ENCODE measurements around the gene KCNE4.
"Not testable (repeated sequence)": the region's sequence is repeated elsewhere in the genome, so short reads cannot be mapped to it uniquely, and the experiment has no call there.

Gene KCNE4

DNA sequence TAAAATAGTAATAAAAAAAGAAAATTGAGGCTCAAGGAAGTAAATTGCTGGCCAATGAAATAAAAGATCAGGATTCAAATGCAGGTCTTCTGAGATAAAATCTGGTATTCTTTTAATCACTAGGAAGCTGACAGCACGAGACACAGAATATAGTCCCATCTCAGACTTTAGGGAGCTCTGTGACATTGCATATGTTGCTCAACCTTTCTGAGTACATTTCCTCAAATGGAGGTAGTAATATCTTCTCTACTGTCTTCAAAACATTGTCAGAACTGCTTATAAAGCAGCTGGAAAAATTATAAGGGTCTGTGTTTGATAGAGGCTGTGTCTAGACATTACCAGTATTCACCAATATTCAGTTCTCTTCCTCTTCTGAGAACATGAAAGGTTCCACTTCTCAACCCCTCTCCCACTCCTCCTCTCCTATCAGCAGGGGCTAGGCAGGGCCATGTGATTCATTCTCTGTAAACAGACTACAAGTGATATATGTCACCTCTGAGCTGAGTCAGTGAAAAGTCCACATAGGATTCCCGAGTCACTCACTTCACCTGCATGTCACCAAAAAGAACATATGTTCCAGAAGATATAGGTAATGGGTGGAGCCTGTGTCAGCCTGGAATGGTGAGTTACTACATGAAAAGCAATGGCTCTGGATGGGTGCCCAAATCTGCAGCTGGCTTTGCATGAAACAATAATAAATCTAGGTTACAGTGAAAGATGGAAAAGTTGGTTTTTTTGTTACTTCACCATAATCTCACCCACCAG, 7.1 kb downstream of the KCNE4 start:
- DNase-seq (ENCODE audit: low spot score) = no peak

DNA sequence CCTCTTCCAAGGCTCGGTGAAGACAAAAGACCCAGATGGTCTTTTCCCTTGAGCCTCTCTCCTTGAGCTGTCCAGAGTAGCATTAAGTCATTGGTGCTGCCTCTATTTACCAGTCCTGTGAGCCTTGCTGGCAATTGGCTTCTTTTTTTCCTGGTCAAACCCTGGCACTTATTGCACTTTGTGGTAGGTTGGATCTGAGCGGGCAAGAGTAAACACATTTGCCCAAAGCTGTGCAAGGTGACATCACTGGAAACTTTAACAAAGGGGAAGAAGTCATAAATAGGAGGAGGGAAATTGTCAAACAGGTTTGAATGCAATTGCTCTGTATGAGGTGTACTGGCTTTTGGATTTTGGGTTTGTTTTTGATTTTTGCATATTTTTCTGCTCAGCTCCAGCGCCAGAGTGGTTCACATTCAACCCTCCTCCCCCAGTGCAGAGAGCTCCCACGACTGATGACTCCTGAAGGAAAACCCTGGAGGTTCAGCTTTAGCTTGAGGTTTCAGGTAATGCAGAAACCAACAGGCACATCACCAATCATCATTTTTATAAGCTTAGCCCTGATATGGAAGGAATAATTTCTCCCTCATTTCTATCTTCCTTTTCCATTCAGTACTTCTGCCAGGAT, 8.3 kb downstream of the KCNE4 start:
- no peak for DNase-seq (ENCODE audit: low spot score)

GRCh38 chr2:223062396-223062795, 10.4 kb downstream of the KCNE4 start:
- DNase-seq (ENCODE audit: low spot score) = no peak

DNA sequence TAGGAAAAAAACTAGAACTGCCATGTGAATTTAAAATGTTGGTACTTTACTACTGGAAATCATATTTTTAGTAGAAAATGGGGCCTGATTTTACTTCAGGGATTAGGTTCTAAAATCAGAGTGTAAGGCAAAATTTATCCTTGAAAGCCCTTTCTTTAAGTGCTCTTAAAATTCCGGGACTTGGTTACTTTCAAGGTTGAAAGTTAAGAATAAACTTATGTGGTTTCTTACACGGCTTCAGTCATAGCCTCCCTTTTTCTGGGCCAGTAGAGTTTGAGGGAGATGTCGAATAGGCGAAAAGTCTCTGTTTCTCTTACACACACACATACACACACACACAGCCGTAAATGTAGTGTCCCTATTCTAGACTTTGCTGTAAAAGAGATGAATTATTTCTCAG, 13.1 kb downstream of the KCNE4 start:
- DNase-seq (ENCODE audit: low spot score) = no peak

DNA sequence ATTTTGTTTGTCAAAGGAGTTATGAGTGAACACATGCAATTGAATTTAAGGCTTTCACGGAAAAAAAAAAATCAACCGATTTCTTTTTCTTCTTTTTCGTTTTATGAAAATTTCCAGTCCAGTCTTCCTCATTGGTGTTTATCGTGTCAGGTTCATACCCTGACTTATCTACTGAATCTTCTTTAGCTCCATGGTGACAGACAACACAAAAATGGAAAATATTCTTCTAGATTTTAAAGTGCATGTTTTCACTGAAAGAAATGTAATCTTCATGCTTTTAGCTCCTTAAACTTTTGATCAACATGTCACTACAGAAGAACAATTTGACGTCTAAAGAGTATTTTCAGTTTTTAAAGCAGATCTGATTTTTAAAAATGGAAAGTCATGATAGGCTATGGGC, 14.7 kb downstream of the KCNE4 start:
- no peak for DNase-seq (ENCODE audit: low spot score)

GRCh38 chr2:223068071-223068470, 16.1 kb downstream of the KCNE4 start:
- DNase-seq (ENCODE audit: low spot score) = no peak

DNA sequence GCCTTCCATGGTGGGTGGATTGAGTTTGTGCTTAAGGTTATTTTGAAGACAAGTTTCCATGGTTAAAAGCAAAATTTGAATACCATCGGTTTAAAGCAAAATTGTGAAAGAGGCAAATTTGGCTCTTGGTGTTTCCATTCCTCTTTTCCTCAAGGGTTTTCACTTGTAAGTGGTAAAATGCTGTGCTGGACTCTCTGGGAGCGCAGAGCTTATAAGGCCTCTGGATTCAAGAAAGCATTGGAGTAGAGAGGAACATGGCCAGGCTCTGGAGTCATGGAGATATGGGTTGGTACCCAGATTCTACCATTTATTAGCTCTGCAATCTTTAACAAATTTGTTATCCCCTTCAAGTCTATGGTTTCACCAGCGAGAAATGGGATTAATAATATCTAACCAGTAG, 17.5 kb downstream of the KCNE4 start:
- DNase-seq (ENCODE audit: low spot score) = no peak

- DNase-seq (ENCODE audit: low spot score) = no peak
Measured at GRCh38 chr2:223069988-223070387, 18.0 kb downstream of the KCNE4 start.

DNA sequence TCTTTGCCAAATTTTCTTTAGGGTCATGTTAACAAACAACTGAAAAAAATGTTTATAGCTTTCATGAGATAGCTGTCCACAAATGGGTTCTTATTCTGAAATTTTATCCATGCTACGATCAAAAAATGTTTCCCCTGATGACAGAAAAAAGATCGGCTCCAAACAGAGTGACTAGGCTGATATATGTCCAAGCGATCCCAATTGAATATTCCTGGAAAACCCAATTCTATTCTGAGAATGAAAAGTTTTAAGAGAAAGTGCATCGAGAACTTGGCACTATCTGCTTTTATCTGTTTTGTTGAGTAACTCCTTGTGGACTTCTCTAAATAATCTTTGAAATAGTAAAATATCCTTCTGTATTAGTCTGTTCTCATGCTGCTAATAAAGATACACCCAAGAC, 19.1 kb downstream of the KCNE4 start:
- no peak for DNase-seq (ENCODE audit: low spot score)

- no peak for DNase-seq (ENCODE audit: low spot score)
Measured at GRCh38 chr2:223072826-223073225, 20.8 kb downstream of the KCNE4 start.

- DNase-seq (ENCODE audit: low spot score) = peak; percentile 26
Measured at GRCh38 chr2:223075301-223076270, 23.6 kb downstream of the KCNE4 start.

- no peak for DNase-seq (ENCODE audit: low spot score)
Measured at GRCh38 chr2:223076573-223076972, 24.6 kb downstream of the KCNE4 start.

DNA sequence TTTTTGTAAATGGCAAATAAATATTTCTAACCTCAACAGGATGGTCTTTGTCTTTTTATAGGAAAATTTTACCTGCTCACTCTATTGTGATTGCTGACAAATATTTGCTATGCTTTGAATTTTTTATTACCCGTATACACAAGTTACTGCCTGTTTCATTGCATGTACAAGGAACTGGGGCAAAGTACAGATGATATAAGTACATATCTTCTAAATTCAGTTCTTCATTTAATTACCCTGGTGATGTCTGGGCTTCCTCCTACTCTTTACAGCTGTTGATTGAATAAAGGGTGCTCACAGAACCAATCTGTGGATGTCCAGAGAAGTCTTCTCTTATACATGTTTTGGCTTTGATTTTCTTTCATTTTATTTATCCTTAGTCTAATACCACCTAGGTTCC, 26.5 kb downstream of the KCNE4 start:
- DNase-seq (ENCODE audit: low spot score) = no peak

GRCh38 chr2:223079378-223079777, 27.4 kb downstream of the KCNE4 start:
- DNase-seq (ENCODE audit: low spot score) = no peak

- DNase-seq (ENCODE audit: low spot score) = no peak
Measured at GRCh38 chr2:223079925-223080324, 27.9 kb downstream of the KCNE4 start.

DNA sequence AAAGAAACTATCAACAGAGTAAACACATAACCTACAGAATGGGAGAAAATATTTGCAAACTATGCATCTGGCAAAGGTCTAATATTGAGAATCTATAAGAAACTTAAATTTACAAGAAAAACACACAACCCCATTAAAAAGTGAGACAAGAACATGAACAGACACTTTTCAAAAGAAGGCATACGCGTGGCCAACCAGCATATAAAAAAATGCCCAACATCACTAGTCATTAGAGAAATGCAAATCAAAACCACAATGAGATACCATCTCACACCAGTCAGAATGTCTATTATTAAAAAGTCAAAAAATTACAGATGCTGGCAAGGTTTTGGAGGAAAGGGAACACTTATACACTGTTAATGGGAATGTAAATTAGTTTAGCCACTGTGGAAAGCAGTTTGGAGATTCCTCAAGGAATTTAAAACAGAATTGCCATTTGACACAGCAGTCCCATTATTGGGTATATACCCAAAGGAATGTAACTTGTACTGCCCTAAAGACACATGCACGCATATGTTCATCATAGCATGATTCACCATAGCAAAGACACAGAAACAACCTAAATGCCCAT, 28.9 kb downstream of the KCNE4 start:
- DNase-seq (ENCODE audit: low spot score) = not testable (repeated sequence)

GRCh38 chr2:223081789-223082188, 29.8 kb downstream of the KCNE4 start:
- no peak for DNase-seq (ENCODE audit: low spot score)

GRCh38 chr2:223082706-223083105, 30.7 kb downstream of the KCNE4 start:
- DNase-seq (ENCODE audit: low spot score) = no peak

DNA sequence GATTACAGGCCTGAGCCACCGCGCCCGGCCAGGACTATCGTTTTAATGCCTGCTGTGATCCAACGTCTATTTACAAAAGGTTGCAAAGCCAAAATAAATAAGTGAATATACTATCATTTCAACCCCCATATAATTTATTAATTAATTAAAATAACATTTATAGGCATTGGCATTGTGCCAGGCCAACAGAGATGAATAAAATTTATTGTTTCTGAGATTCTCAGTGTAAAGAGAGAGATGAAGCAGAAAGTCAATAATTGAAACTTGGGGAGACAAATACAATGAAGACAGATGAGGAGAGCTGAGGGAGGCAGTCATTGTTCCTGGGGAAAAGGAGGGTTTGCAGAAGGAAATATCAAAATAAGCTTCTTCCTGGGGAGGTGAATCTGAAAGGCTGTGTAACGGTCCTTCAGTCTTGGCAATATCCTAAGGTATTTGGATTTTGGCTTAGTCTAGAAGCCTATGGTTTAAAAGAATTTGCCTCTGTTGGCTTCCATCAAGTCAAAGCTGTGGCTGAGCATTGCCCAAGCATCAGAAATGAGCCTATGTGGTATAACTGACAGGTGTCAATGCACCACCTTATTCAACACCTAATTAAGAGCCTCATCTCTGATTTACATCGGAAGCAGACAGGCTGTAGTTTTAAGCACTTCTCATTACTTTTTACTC, 31.5 kb downstream of the KCNE4 start:
- no peak for DNase-seq (ENCODE audit: low spot score)

GRCh38 chr2:223084873-223085272, 32.9 kb downstream of the KCNE4 start:
- no peak for DNase-seq (ENCODE audit: low spot score)

- DNase-seq (ENCODE audit: low spot score) = no peak
Measured at GRCh38 chr2:223086370-223086981, 34.5 kb downstream of the KCNE4 start.
